Activated CD8-positive, alpha-beta memory T cell treated with anti-CD3 and anti-CD28 coated beads, Interleukin-2, amount 50 U/mL, for 48 hours (primary cell): Measurements from ENCODE around the gene VPS8.

Source experiments
- DNase-seq: peaks from one replicate; pipeline ENCODE4 v3.0.0-alpha.2; 2020

The VPS8 gene

DNA sequence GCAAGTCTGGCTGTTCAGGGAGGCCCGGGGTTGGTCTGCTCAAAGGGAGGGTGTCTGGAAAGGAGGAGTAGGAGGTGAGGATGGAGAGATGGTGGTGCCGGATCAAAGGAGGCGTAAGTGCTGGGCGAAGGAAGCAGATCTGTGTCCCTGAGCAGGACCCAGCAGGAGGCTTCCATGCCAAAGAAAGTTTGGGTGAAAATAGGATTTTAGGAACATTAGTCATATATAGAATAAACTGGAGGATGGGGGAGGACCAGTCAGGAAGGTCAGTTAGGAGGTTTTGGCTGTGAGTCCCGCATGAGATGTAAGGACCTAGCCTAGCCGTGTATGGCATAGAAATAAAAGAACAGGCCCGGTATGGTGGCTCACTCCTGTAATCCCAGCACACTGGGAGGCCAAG lies 28.6 kb upstream of the VPS8 start:
- no peak for DNase-seq

DNA sequence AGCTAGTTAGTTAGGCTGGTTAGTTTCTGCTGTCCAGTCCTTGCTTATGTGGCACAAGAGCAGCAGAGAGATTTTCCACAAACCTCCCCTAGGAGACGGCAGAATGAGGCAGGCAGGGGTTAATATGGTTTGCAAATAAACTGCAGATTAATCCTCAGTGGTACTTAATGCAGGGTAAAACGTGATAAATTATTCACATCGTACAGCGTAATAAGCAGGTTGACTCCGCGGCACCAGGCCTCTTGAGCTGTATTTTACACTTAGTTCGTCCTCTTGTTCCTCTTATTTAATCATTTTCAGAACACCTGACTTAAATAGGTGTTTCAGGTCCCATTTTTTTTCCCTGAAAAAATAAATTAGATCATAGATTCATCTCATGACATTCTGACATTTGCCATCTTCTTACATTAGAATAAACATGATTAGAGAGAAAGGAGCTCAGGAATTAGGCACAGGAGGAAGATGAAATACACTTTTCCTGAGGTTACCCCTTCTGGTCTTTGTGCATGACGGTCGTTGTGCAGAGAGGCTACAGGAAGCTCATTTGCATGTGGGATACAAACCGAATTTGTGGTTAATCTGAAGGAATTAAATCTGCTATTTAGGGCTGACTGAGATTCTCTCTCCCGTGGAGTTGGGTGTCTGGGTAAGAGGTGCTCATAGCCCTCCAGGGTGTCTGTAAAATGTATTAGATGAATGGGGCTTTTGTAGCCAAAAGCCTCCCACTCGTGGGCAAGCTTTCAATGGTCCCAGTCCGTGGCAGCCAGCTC lies 27.1 kb upstream of the VPS8 start:
- DNase-seq: no peak

DNA sequence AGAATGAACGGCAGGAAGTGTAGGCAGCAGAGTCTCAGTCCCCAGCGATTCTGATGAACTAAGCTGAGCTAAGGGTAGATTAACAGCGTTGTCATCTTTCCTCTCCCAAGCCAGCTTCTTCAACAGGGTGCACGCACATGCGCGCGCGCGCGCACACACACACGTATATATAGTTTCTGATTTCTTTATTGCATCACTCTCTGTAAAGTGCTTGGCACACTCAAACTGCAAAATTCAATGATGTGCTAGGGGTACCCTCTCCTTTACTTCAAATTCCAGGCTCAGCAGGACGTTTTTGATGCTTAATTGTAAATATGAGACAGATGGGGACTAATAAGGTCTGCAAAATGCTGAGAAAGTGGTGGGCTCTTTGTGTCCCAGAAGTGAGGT lies 26.1 kb upstream of the VPS8 start:
- no peak for DNase-seq

DNA sequence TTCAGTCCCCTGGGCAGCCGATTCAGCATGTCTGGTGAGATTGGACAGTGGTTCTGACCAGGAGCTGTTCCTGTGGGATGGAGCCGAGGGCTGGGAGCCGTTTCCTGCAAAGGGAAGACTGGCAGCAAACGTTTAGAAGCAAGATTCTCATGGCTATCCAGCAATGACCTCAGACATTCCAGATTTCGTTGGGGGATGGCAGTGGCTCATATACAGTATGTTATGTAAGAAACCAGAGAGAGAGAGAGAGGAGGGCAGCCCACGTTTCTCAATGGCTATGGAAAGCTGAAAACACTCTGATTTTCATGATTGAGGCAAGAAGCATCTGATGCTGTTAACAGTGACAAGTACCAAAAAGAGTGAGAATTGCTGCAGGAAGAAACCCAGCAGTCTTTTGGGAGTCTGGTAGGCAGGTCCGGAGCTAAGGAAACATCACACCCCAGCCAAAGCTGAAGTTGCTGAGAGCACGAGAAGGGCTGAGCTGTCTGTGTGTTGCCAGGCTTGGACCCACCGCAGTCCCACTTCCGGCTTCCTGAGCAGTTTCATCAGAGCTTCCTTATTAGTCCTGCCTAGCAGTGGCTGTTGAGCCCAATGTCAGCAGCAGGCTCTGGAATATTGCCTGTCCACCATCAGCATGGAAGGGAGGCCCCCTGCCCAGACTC lies 25.6 kb upstream of the VPS8 start:
- no peak for DNase-seq

DNA sequence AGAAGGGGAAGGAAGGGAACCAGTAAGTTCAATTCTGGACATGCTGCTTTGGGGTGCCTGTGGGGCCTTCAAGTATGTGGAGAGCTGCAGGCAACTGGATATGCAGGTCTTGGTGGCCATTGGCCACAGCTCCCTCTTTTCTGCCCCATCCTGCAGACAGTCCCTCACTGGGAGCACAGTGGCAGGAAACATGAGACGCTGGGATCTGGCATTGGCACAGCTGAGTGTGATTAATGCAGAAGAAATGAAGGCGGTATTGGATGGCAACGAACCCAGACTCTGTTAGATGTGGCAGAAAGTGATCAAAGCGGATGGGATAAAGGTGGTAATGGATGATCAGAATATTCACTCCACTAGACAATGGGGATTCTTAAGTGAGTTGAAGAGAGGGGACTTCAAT lies 23.2 kb upstream of the VPS8 start:
- no peak for DNase-seq

DNA sequence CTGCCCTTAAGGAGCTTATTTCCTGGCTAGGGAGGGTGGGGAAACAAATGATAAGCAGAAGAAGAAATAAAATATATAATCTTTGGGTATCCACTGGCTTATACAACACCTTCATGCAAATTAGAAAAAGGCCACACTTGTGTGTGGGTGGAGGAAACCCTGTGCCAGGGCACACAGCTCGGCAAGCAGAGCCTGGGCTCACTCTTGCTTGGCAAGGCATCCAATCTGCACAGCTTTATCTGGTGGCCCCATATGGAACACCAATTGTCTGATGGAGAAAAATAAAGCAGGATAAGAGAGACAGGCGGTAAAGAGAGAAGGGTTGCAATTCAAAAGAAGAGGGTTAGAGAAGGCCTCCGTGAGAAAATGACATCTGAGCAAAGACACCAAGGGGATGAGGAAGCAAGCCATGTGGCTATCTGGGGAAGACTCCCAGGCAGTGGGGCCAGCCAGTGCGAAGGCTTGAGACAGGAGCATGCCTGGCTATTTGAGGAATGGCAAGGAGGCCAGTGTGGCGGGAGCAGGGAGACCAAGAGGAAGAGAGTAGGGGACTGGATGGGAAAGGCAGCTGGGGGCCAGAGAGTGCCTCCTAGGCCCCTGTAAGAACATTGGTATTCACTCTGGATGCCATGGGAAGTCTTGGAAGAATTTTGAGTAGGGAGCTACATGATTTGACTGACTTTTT lies 22.5 kb upstream of the VPS8 start:
- no peak for DNase-seq

DNA sequence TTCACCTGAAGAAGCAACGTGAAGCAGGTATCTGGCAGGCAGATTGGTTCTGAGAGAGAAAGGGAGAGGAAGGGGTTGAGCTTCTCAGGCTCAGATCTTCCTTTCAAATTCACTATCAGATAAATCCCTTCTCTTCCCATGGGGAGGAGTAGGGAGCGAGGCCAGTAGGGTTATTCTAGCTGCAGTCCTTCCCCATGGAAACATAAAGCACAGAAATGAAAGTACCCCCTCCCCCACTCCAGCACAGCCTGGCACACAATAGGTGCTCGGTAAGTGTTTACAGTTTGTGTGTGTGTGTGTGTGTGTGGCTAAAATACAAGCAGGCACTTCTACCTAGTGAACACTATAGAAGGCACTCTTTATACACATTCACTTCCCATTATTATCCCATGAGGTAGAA lies 20.8 kb upstream of the VPS8 start:
- no peak for DNase-seq

DNA sequence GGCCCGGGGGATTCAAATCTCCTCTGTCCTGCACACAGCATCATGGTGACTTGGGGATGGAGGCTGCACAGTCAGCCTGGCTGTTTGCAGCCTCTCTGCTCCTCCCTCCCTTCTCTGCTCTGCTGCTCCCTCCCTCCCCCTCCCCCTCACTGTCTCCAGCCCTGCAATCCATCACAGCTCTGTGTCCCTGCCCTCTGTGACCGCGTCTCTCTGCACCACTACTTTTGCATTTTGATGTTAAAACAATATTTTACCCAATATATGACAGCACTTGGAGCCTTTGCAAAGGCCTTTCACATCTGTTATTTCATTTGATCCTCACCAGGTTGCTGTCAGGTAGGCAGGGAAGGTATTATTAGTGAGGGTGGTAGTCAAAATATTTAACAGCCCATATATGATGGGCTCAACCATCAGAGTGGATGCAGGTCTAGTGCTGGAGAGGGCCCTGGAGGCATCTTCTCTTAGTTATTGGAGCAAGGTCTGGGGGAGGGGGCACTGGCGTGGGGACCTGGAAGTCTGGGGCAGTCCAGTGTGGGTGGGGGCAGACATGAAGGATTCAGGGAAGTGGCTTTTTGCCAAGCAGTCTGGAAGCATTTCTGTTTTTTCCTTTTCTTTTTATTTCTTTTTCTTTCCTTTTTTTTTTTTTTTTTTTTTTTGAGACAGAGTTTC lies 16.3 kb upstream of the VPS8 start:
- peak; percentile 23 for DNase-seq

DNA sequence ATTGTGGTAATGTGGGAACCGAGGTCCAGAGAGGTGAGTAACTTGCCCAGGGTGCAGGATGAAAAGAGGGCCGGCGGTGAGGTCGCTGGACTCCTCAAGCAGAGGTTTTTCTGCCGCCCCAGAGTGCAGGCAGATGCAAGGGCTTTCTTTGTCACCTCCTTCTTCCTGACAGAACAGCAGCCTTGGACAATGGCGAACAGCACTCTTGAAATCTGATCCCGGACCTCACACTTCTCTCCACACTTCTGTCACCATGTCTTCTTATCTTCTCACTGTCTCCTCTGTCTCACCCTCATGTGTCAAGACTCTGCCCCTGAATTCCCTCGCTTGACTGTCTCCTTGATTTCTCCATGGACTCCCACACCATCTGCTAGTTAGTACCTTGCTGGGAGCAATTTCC lies 15.4 kb upstream of the VPS8 start:
- peak; percentile 33 for DNase-seq

DNA sequence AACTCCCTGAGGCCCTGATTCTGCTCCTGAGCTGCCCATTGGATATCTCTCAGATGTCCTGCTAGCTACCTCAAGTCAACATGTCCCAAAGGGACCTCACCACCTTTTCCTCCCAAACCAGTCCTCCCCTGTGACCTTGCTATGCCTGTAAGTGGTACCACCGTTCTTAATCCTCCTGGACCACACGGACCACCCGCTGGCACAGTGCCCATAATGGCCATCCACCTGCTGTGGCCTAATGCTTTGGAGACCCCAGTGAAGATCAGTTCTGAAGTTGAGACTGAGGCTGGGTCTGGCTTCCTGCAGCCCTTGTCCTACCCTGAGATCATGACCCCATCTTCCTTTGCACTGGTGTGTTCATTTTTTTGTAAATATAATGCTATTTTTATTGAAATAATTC lies 15.0 kb upstream of the VPS8 start:
- DNase-seq: no peak

DNA sequence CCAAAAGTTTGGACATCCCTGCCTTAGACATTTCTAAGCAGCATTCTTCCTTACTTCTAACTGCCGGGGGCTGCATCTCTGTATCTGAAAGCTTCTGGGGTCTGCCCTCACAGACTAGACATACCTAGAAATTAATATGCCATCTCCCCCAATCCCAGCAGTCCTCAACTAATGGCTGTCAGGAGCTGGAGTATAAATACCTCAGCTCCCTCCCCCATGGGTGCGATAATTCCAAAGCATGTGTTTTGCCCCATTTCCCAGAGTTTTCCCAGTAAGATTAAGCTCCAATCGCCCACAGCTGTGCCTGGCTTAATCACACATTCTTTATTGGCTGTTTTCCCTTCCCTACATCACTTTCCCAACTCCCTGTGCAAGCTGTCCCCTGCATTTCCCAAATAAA lies 13.8 kb upstream of the VPS8 start:
- DNase-seq: no peak

DNA sequence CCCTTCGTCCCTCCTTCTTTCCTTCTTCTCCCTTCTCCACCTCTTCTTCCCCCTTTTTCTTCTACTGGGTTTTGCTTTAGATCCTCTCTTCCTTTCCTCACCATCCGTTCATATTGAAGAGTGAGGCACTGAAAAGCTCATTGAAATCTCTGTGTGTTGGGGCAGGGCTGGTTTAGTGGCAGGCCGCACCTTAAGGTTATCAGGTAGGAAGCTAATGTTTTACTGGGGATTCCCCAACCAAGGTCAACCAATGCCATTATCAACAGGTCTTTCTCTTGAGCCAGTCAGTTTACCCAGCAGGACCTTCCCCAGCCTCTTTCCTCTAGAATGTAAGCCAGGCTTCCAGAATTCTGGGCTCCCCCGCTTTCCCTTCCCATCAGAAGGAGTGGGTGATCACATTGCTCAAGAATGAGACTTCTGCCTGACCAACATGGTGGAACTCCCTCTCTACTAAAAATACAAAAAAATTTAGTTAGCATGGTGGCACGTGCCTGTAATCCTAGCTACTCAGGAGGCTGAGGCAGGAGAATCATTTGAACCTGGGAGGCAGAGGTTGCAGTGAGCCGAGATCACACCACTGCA lies 11.5 kb upstream of the VPS8 start:
- no peak for DNase-seq

DNA sequence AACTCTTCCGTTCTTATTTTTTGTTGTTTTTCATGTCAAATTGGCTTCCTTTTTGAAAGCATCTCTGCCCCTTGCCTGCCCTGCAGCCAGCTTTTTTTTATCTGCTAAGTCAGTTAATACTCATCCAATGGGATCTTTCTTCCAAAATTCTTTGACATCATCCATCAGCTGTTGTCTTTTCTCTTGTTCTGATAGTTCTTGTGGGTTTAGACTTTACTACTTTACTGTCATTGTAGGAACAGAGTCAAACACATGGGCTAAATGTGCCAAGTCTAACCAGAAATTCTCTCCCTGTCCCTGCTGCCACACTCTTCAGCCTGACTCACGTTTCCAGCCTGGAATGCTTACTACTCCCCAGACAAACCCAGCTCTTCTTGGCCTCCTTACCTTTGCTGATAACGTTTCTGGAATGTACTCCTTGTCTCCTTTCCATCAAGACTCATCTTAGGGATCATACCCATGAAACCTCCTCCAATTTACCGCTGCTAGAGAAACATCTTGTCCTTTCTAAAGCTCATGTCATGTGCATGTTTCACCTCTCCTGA lies 10.7 kb upstream of the VPS8 start:
- no peak for DNase-seq

DNA sequence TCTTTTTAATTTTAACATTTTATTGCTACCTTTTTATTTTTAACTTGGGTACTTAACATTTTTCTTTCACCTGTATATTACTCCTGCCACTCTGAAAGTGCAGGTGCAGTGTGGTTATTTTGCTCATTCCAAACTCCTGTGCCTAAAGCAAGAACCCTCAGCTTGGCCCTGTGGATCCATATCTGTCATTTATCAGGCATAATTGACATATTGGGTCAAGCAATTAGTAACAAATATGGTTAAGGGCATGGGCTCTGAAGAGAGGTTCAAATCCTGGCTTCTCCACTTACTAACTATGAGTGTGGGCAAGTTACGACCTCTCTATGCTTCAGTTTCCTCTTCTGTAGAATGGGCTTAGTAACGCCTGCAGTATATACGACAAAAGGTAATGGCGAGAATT lies 9.8 kb upstream of the VPS8 start:
- DNase-seq: no peak

DNA sequence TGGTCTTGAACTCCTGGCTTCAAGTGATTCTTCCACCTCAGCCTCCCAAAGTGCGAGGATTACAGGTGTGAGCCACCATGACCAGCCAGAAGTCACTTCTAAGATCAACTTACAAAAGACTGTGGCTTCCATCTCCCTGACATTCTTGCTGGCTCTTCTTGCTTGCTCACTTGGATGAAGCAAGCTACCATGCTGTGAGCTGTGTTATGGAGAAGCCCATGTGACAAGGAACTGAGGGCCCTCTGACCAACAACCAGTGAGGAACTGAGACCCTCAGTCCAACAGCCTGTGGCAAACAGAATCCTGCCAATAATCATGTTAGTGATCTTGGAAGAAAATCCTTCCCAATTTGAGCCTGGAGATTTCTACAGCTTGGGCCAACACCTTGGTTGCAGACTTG lies 7.2 kb upstream of the VPS8 start:
- no peak for DNase-seq

DNA sequence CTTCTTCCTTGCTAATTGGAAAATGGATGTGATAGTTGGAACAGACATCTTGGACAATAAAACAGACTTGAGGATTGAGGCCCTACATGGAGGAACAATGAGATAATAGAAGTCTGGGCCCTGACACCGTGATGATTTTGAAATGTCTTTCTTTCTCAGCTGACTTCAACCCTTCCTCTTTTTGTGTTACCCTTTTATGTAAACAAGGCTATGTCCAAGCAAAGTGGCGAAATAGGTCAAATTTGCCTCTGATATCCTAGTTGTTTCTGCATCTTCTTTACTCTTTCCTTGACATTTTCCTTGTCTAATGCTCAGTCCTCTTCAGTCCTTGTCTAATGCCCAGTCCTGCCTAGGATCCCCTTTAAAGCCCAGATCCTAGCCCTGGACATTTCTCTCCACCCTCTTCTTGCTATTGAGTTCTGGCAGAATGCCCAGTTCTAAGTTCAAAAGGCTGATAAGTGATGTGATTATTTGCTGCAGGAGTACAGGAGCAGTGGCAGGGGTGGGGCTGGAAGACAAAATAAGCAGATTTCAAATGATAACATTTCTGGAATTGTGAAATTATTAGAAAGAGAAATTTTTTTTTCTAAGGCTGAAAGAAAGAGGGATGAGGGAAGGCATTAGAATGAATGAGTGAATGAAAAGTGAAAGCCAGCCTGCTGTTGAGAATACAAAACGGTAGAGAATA lies 6.5 kb upstream of the VPS8 start:
- no peak for DNase-seq

DNA sequence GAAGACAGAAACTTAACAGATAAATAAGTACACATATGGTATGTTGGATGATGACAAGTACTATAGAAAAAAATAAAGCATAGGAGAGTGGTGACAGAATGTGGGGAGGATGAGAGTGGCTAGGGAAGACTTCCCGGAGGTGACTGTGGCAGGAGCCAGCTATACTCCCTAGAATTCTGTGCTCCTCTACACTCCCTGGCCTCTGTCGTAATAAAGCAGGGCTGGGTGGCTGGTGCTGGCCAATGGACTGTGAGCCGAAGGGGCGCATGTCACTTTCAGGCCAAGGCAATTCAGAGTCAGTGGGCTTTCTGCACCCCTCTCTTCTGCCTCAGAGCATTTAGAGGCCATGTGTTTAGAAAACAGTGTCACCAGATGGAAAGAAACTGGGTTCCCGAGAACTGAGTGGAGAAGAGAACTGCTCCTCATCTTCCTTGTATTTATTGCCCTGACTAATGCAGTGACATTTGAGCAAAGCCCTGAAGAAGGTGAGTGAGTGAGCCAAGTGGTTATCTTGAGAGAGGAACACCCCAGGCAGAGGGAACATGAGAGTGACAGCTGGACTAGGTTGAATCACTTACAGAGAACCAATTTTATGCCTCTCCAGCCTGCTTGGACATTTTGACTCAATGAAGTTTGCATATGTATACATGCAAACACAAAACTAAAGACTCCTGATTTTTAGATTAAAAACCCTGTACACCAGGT lies 5.2 kb upstream of the VPS8 start:
- no peak for DNase-seq

DNA sequence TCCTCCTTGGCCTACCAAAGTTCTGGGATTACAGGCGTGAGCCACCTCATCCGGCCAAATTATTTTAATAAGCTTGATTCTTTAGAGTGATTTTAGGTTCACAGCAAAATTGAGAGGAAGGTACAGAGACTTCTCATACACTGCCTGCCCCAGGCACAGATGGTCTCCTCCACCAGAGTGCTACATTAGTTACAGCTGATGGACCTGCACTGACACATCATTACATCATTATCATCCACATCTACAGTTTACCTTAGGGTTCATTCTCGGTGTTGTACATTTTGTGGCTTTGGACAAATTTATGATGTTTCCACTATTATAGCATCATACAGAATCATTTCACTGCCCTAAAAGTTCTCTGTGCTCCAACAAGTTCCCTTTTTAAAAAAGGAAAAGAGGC lies 4.4 kb upstream of the VPS8 start:
- DNase-seq: no peak

DNA sequence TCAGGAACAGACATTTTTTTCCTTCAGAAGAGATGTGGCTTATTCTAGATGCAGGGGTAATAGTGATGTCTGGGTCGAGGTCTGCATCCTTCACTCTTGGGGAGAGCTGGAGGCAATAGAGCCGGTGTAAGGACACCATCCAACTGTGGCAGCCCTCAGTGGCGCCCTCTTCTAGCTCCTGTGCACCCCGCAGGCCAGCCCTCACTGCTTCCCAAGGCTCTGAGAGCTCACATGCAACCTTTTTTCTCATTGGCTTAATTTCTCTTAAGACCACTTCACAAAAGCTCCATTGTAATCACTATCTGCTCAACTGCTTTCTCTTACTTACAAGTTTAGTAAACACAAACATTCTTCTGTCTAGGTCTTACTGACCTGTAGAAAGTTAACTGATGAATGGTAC lies 3.9 kb upstream of the VPS8 start:
- no peak for DNase-seq

DNA sequence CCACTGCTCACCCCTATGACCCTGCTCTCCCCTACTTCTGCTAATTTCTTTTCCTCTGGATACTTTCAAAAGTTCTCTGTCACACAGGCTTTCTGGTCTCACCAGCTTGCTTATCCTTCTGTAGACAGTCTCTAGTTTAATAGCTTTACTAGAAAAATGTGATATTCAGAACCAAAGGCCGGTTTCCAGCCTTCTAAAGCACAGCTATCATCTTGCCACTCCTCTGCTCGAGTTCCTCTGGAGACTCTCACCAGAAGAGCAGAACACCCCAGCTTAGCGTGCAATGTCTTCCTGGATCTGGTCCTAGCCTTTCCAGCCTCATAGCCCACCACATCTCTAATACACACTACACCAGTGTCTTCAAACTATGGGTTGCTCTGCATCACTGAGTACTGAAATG lies 1.8 kb upstream of the VPS8 start:
- no peak for DNase-seq

DNA sequence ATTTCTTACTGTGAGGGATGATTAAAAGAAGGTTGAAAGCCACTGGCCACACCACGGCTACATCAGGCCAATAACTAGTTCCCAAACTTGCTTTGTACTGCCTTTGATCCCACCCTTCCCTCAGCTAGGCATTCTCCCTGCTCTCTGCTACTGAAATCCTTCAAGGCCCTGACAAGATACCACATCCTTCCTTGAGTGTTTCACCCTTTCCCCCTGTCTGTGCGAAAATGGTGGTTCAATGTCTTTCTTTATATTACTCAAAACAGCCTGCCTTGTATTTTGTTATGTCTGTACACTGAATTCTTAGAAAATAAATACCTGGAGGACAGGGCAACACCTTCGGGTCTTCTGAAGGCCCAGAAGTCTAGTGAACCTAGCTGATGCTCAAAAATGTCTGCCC lies 932 bp upstream of the VPS8 start:
- no peak for DNase-seq

DNA sequence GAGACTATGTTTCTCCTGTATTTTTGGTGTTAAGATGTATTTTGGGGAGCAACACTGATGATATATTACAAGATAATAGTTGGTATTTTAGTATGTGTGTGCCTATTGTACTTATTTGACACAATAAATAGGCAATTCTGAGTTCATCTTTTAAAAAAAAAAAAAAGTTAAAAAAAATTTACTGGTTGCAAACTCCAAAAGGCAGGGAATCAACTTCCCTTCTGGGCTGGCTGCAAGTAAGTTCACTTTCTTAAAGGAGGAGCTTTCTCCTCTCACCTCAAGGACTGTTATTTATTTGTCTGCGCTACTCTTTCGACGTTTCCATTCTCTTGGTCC lies 335 bp upstream of the VPS8 start:
- DNase-seq: no peak
